Transverse colon (tissue), 4 donors: ENCODE data around the gene SHCBP1L. TPM values are rescaled to one million over a fixed set of nuclear protein-coding genes. Genes with fewer than 3 reads are reported as not detected.

Source experiments
- DNase-seq: peaks from one replicate; pipeline ENCODE4 v3.0.0-alpha.2; 2019
- H3K27ac ChIP-seq, 4 donors: fragments of 200-600 bp; sonication (generic); 2 replicates each; pipeline ENCODE4 v1.5.1; 2016 to 2018; ENCODE audit warnings: inconsistent platforms in 4 of 4
- H3K27me3 ChIP-seq: fragments of 200-600 bp; sonication (generic); 2 replicates; pipeline ENCODE4 v1.5.1; 2017; ENCODE audit warnings: inconsistent platforms
- H3K36me3 ChIP-seq, 4 donors: fragments of 200-600 bp; sonication (generic); 2 replicates each; pipeline ENCODE4 v1.5.1; 2017 to 2019; ENCODE audit warnings: inconsistent platforms in 4 of 4
- H3K4me1 ChIP-seq, 4 donors: fragments of 200-600 bp; sonication (generic); 2 replicates each; pipeline ENCODE4 v1.5.1; 2017 to 2020; ENCODE audit warnings: inconsistent platforms in 4 of 4
- H3K4me3 ChIP-seq, 4 donors: fragments of 200-600 bp; sonication (generic); 1 replicate in 1 of 4; 2 replicates in 3 of 4; pipeline versions ENCODE4 v1.5.1 to v1.6.1; 2017 to 2019; ENCODE audit warnings: inconsistent platforms in 4 of 4
- H3K9me3 ChIP-seq, 2 donors: fragments of 200-600 bp; sonication (generic); 2 replicates each; pipeline ENCODE4 v1.5.1; 2017 to 2019; ENCODE audit warnings: inconsistent platforms in 2 of 2
- CTCF ChIP-seq, 5 experiments: fragments of 200-600 bp in 3 of 5; fragments of 450-650 bp in 2 of 5; sonication (generic) in 3 of 5; IDR thresholded peaks; 1 replicate in 2 of 5; 2 replicates in 3 of 5; pipeline ENCODE4 v1.5.1; 2016 to 2017; ENCODE audit warnings: antibody characterized with exemption in 5 of 5, inconsistent platforms in 3 of 5, mild to moderate bottlenecking in 2 of 5, moderate library complexity in 1 of 5
- EP300 ChIP-seq: sonication (generic); formaldehyde crosslinking; IDR thresholded peaks from one replicate; pipeline ENCODE4 v1.6.1; 2017; ENCODE audit warnings: antibody characterized with exemption, low read depth
- POLR2A ChIP-seq: fragments of 450-650 bp; IDR thresholded peaks from one replicate; pipeline ENCODE4 v1.6.1; 2016; ENCODE audit warnings: antibody characterized with exemption, mild to moderate bottlenecking, moderate library complexity
- POLR2AphosphoS5 ChIP-seq, 3 donors: sonication (generic); formaldehyde crosslinking; IDR thresholded peaks; one replicate each; pipeline ENCODE4 v1.6.1; 2016; ENCODE audit warnings: antibody characterized with exemption in 3 of 3
- whole genome bisulfite sequencing, 2 donors: methylation state at CpG; one replicate each; pipeline ENCODE4 v1.1.5; 2018; ENCODE audit warnings: low coverage in 1 of 2; 5-methylcytosine and 5-hydroxymethylcytosine counted together
- in situ Hi-C, 4 donors: fragments of 200-750 bp; cut with MboI; loops; one replicate each; pipeline versions ENCODE4 v1.15.0 to v1.15.1; 2017; ENCODE audit warnings: low sequenced_read_pairs in 3 of 4, low pct_ligation_motif_present in 1 of 4, low pct_unique_long_range_greater_than_20kb in 1 of 4
- intact Hi-C: fragments of 100-400 bp; cut with DNase I; formaldehyde crosslinking; loops from one replicate; pipeline ENCODE4 v1.15.1; 2023; ENCODE audit warnings: low total_unique reads
- total RNA-seq, 4 donors: library from RNA; depleted of rRNA; stranded (reverse); fragments of >200 nt; gene quantifications; one replicate each; pipeline ENCODE4 v1.1.0, GENCODE V29; 2016

The SHCBP1L gene
- total RNA-seq, 4 donors from 2014 or later = not detected

- H3K36me3 ChIP-seq = no peaks in the 10 kb centered on the region
- H3K27me3 ChIP-seq = no peaks in the 10 kb centered on the region
- no peak overlapping the region for H3K27ac ChIP-seq
- no peaks in the 10 kb centered on the region for H3K9me3 ChIP-seq
- no peaks in the 10 kb centered on the region for H3K4me1 ChIP-seq
- TF ChIP-seq POLR2AphosphoS5 (IDR thresholded peaks at IDR 0.05) (no peak), CTCF (IDR thresholded peaks at IDR 0.05) (no peak), EP300 (no peak), POLR2A (no peak)
- DNase-seq = no peak
- WGBS, 2 donors = 75 to 78% methylated on average over 1 of the region's 1 CpG
- no peak overlapping the region for H3K4me3 ChIP-seq
- in situ Hi-C loops (no loop called here), intact Hi-C loops (no loop called here)
These were observed 43.9 kb upstream of the SHCBP1L start for GRCh38 chr1:182996816-182997215.

GRCh38 chr1:182995894-182996293, 42.9 kb upstream of the SHCBP1L start:
- intact Hi-C loops = no loop called here
- TF ChIP-seq EP300 (no peak), POLR2AphosphoS5 (IDR thresholded peaks at IDR 0.05) (no peak), POLR2A (no peak), CTCF (IDR thresholded peaks at IDR 0.05) (no peak)
- Histone ChIP-seq H3K9me3 (no peaks in the 10 kb centered on the region), H3K36me3 (no peaks in the 10 kb centered on the region), H3K27ac (no peak overlapping the region), H3K27me3 (no peaks in the 10 kb centered on the region), H3K4me1 (no peaks in the 10 kb centered on the region), H3K4me3 (no peak overlapping the region)
- DNase-seq = no peak
- in situ Hi-C loops = no loop called here
- 56 to 63% methylated on average over 4 of the region's 4 CpGs for WGBS, 2 donors

- Histone ChIP-seq H3K4me1 (no peaks in the 10 kb centered on the region), H3K9me3 (no peaks in the 10 kb centered on the region), H3K4me3 (no peak overlapping the region), H3K27me3 (no peaks in the 10 kb centered on the region), H3K36me3 (no peaks in the 10 kb centered on the region), H3K27ac (no peak overlapping the region)
- intact Hi-C loops (no loop called here), in situ Hi-C loops (no loop called here)
- TF ChIP-seq CTCF (IDR thresholded peaks at IDR 0.05) = no peak
- no peak for TF ChIP-seq EP300
- no peak for TF ChIP-seq POLR2AphosphoS5 (IDR thresholded peaks at IDR 0.05)
- TF ChIP-seq POLR2A = no peak
- DNase-seq = no peak
These were observed 40.8 kb upstream of the SHCBP1L start for GRCh38 chr1:182993746-182994145.

- WGBS, 2 donors = 80% methylated on average over 5 to 7 of the region's 7 CpGs
- Histone ChIP-seq H3K27ac (no peak overlapping the region), H3K27me3 (no peaks in the 10 kb centered on the region), H3K36me3 (no peaks in the 10 kb centered on the region), H3K4me1 (no peaks in the 10 kb centered on the region), H3K4me3 (no peak overlapping the region), H3K9me3 (no peaks in the 10 kb centered on the region)
- intact Hi-C loops (no loop called here), in situ Hi-C loops (no loop called here)
- TF ChIP-seq EP300 (no peak), POLR2AphosphoS5 (IDR thresholded peaks at IDR 0.05) (no peak), CTCF (IDR thresholded peaks at IDR 0.05) (no peak), POLR2A (no peak)
- no peak for DNase-seq
These were observed 37.6 kb upstream of the SHCBP1L start for GRCh38 chr1:182990413-182991144.
